Measurements from ENCODE around the gene GNAO1.

DNA sequence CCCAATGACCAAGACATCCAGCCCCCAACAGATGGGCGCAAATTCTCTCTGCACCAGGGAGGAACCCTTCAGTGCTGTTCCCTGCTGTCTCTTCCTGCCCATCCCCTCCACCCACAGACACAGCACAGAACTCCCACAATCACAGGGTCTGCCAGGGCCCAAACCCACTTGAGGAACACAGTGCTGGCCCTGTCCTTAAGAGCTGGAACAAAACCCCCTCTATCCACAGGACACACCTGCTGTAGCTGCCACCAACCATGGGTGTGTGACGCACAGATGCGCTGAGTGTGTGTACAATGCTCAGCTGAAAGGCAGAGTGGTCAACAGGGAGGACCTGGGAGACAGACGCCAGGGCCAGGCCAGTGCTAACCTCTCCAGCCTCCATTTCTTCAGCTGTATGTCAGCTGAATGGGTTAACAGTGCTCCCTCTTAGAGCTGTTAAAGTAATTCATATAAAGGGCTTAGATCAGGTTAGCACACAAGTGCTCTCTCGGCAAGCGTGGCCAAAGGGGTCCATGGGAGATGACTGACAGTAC, 172.0 kb downstream of the GNAO1 start:
- TF ChIP-seq, protein P1, sequence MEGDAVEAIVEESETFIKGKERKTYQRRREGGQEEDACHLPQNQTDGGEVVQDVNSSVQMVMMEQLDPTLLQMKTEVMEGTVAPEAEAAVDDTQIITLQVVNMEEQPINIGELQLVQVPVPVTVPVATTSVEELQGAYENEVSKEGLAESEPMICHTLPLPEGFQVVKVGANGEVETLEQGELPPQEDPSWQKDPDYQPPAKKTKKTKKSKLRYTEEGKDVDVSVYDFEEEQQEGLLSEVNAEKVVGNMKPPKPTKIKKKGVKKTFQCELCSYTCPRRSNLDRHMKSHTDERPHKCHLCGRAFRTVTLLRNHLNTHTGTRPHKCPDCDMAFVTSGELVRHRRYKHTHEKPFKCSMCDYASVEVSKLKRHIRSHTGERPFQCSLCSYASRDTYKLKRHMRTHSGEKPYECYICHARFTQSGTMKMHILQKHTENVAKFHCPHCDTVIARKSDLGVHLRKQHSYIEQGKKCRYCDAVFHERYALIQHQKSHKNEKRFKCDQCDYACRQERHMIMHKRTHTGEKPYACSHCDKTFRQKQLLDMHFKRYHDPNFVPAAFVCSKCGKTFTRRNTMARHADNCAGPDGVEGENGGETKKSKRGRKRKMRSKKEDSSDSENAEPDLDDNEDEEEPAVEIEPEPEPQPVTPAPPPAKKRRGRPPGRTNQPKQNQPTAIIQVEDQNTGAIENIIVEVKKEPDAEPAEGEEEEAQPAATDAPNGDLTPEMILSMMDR (IDR thresholded peaks at IDR 0.05; ENCODE audit: low read length) = no peak
- no peak for TF ChIP-seq EZH2 (optimal IDR thresholded peaks at IDR 0.05; ENCODE audit: low read depth, low read length)

Data from MM.1S (cell line).